GDM1 (cell line): Measurements from ENCODE around the gene SCUBE1.

Experiments used
- DNase-seq: peaks from one replicate; lab custom pipeline; 2025; lab: John Stamatoyannopoulos, UW

The SCUBE1 gene

GRCh38 chr22:43236411-43237166 is 106.6 kb downstream of the SCUBE1 start:
- no peak for DNase-seq

- DNase-seq: no peak
Observed at GRCh38 chr22:43235445-43236409, 107.4 kb downstream of the SCUBE1 start.

GRCh38 chr22:43234264-43234988 is 108.7 kb downstream of the SCUBE1 start:
- no peak for DNase-seq

- no peak for DNase-seq
Observed at GRCh38 chr22:43233529-43233928, 109.6 kb downstream of the SCUBE1 start.

GRCh38 chr22:43232445-43232844 is 110.7 kb downstream of the SCUBE1 start:
- DNase-seq: no peak

- no peak for DNase-seq
Observed at GRCh38 chr22:43231724-43232034, 111.5 kb downstream of the SCUBE1 start.

- DNase-seq: peak; percentile 33
Observed at GRCh38 chr22:43230971-43231723, 112.0 kb downstream of the SCUBE1 start.

GRCh38 chr22:43230571-43230970 is 112.6 kb downstream of the SCUBE1 start:
- no peak for DNase-seq

GRCh38 chr22:43228863-43229262 is 114.3 kb downstream of the SCUBE1 start:
- DNase-seq: no peak

GRCh38 chr22:43228330-43228729 is 114.8 kb downstream of the SCUBE1 start:
- DNase-seq: peak; percentile 34

- DNase-seq: no peak
Observed at GRCh38 chr22:43227239-43227630, 115.9 kb downstream of the SCUBE1 start.

- DNase-seq: no peak
Observed at GRCh38 chr22:43226377-43227238, 116.6 kb downstream of the SCUBE1 start.

GRCh38 chr22:43225609-43226008 is 117.6 kb downstream of the SCUBE1 start:
- DNase-seq: no peak

GRCh38 chr22:43222987-43223386 is 120.2 kb downstream of the SCUBE1 start:
- DNase-seq: no peak

- DNase-seq: no peak
Observed at GRCh38 chr22:43222262-43222661, 120.9 kb downstream of the SCUBE1 start.

- no peak for DNase-seq
Observed at GRCh38 chr22:43220625-43221380, 122.4 kb downstream of the SCUBE1 start.

- DNase-seq: no peak
Observed at GRCh38 chr22:43218786-43219185, 124.4 kb downstream of the SCUBE1 start.

GRCh38 chr22:43217285-43218030 is 125.7 kb downstream of the SCUBE1 start:
- no peak for DNase-seq

GRCh38 chr22:43216738-43217137 is 126.4 kb downstream of the SCUBE1 start:
- no peak for DNase-seq
